HG03095 (cell line): ENCODE measurements around the gene DLG2.
"Not testable (repeated sequence)": the region's sequence is repeated elsewhere in the genome, so short reads cannot be mapped to it uniquely, and the experiment has no call there.

Experiments
- ATAC-seq: cut with Tn5 transposase; IDR thresholded peaks from one replicate; pipeline ENCODE4 v1.9.1; 2021; ENCODE audit warnings: moderate library complexity; ENCODE audit not compliant: unreplicated experiment

The DLG2 gene

DNA sequence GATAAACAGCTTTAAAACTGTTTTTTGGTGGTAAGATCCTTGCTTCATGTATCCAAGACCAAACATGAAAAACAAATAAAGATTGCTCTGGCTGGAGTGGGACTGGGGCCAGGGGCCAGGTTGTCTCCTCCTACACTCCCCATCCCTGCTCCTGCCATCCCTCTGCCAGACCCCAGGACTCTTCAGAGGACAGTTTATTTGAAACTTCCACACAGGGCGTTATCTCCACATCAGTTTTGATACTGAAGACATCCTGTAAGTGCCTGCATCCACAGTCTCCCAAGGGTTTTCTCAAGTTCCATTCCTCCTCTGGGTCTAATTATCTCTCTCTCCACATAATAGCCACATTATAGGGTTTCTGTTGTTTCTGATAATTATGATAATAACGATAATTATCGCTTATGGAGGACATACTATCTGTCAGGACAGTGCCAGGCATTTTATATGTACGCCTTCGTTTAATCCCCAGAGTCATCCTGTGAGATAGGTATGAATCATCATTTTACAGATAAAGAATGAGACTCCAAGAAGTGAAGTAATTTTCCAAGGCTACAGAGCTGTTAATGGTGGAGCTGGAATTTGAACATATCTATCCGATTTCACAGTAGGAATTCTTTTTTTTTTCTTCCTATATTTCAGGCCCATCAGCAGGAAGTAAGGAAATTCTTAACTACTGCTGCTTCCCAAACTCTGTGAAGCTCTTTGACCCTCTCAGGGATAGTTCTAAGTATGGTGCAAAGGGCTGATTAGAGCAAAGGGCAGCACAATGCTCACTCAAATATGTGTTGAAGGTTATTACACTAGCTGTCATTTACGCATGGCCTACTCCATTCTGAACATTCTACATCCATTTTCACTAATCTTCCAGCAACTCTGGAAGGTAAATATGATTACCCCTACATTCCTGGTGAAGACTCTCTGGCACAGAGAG is 1852.9 kb downstream of the DLG2 start:
- no peak for ATAC-seq

DNA sequence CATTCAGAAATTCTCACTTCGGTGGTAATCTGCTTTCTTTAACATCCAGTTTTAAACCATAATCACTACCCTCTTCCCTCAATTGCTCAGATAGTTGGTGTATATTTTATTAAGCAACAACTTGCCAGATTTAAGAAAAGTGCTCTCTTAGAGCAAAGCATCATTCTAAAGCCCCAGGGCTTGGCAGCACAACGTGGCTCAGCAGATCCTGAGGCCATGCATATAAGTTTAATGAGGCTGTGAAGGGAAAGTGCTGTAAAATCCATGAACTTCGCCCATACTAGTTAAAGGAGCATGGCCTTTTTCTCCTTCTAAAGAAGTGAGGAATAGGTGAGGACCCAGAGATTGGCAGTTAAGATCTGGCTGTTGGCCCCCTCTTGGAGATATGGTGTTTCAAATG is 1858.7 kb downstream of the DLG2 start:
- no peak for ATAC-seq

GRCh38 chr11:83766932-83767331 is 1860.2 kb downstream of the DLG2 start:
- ATAC-seq: no peak

- ATAC-seq: no peak
These were observed 1862.5 kb downstream of the DLG2 start for GRCh38 chr11:83764643-83765042.

DNA sequence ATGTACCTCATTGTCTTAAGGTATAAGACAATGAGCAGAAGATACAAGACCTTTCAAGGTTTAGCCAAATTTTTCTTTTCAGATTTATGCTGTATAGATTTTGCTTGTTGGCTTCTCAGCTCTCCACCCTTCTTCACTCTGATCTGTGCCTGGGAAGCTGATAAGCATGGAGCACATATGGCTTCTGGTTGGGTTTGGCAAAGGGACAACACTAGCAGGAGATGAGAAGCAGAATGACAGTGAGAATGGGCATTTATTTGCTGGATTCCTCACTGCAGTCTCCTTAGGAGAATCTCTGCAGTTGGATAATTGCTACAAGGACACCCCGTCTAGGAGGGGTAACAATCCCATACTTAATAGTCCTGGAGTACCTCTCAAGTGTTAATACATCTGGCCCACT is 1866.2 kb downstream of the DLG2 start:
- no peak for ATAC-seq

DNA sequence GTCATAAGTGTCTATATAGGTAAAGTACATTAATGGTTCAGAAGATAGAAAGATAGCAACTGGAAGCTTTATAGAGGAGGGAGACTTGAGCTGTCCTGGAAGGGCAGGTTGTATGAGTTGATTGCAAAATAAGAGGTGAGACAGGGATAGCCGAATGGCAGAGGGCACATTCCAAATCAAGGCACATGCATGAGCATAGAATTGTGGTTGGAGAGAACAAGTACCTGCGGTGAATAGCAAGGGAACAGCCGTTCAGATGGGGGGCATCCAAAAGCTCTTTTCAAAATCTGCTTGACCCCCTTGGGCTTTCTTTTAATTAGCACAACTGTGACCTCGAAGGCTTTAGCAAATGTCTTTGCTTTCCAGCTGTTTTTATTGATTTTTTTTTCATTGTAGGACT is 1868.0 kb downstream of the DLG2 start:
- no peak for ATAC-seq

- ATAC-seq: no peak
These were observed 1876.1 kb downstream of the DLG2 start for GRCh38 chr11:83751041-83751440.

DNA sequence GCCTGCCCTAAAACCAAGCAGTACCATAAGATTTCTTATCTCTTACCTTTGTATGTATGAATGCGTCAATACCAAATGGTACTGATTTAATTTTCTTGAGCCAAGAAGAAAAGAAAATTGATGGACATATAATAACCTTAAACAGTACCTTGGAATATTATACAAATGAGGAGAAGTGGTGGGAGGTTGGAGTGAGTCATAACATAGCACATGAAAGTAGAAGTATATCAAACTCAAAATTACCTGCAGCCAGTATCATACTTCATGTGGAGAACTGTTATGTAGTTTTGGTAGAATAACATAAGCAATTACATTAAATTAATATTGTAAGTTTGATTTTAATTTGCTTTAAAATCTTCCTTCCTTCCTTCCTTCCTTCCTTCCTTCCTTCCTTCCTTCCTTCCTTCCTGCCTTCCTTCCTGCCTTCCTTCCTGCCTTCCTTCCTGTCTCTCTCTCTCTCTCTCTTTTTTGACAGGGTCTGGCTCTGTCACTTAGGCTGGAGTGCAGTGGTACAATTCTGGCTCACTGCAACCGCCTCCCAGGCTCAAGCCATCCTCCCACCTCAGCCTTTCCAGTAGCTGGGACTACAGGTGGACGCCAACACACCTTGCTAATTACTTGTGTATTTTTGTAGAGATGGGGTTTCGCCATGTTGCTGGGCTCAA is 1880.1 kb downstream of the DLG2 start:
- ATAC-seq: no peak

DNA sequence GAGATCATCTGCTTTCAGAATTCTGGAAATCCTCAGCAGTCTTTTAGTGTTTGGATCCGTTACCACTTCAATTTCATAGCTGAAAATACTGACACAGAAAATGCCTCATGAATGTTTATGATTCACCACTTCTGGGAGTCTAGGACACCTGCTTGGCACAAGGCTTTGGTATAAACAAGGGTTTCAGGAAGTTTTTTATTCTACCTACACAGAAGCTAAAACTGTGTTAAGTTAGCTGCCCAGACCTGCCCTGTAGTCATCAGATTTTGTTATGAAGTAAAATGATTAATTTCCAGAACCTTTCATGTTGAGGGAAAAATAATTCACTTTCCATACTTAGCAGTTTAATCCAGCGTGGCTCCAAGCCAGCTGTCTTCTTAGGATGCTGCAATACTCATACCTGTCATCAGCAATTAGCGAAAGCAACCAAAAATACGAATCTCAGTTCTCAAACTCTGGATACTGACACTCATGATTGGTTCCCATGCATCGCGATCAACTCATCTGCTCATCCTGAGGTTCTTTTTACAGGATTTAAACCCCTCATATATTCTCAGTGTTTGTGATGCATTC is 1882.4 kb downstream of the DLG2 start:
- ATAC-seq: no peak

GRCh38 chr11:83736684-83737083 is 1890.5 kb downstream of the DLG2 start:
- no peak for ATAC-seq

DNA sequence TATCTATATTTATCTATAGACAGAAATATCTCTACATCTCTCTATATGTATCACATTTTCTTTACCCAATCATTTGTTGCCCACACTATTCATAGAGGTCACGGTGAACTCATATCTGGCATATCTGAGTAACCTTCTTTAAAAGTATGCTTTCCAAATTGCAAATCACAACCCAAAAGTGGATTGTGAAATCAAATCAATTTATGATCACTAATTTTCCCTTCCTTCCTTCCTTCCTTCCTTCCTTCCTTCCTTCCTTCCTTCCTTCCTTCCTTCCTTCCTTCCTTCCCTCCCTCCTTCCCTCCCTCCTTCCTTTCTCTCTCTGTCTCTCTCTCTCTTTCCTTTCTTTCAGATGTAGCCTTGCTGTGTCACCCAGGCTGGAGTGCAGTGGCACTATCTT is 1893.0 kb downstream of the DLG2 start:
- no peak for ATAC-seq

GRCh38 chr11:83731288-83731687 is 1895.9 kb downstream of the DLG2 start:
- not testable (repeated sequence) for ATAC-seq

- ATAC-seq: no peak
These were observed 1898.9 kb downstream of the DLG2 start for GRCh38 chr11:83728281-83728680.

GRCh38 chr11:83727251-83727650 is 1899.9 kb downstream of the DLG2 start:
- no peak for ATAC-seq

GRCh38 chr11:83726316-83726715 is 1900.8 kb downstream of the DLG2 start:
- ATAC-seq: no peak

GRCh38 chr11:83725728-83726127 is 1901.4 kb downstream of the DLG2 start:
- no peak for ATAC-seq

DNA sequence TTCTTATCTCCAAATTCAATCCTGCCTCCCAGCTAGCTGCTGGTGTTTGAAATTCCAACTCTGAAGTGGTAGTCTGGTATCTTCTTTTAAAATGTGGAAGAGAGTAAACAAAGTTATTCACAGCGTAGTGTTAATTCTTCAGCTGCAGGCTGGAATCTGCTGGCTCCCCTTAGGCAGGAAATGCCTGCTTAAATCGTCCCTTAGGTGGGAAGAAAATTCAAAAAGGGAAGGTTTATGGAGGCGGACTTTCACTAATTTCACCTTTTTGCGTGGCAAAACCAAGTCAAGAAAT is 1901.9 kb downstream of the DLG2 start:
- ATAC-seq: no peak

DNA sequence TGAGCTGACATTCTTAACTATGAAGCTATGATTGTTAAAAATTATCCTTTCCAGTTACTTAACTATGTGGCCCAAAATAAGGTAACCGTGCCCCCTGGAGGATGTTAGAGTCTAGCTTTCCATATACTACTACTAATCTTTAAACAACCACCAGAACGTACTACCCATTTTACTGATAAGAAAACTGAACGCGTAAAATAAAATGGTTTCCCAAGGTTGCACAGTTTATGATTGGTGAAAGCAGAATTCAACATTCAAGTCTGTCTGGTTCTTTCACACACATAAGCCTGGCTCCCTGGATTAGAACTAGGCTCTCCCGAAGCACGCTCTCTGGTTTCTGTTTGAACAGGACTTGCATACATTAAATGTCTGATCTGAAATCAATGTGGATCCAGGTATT is 1903.1 kb downstream of the DLG2 start:
- no peak for ATAC-seq

- ATAC-seq: no peak
These were observed 1904.6 kb downstream of the DLG2 start for GRCh38 chr11:83722392-83723119.

- no peak for ATAC-seq
These were observed 1905.9 kb downstream of the DLG2 start for GRCh38 chr11:83721263-83721662.

GRCh38 chr11:83720675-83721074 is 1906.5 kb downstream of the DLG2 start:
- ATAC-seq: no peak

- ATAC-seq: no peak
These were observed 1909.6 kb downstream of the DLG2 start for GRCh38 chr11:83717537-83717936.
